Vagina (tissue), 2 donors: Measurements from ENCODE around the gene MS4A15. TPM values are rescaled to one million over a fixed set of nuclear protein-coding genes. Genes with fewer than 3 reads are reported as not detected.

Experiments
- DNase-seq, 2 donors: peaks; one replicate each; pipeline ENCODE4 v3.0.0-alpha.2; 2017; ENCODE audit errors: extremely low spot score in 2 of 2
- H3K27ac ChIP-seq: fragments of 200-600 bp; sonication (generic); one replicate; pipeline ENCODE4 v1.5.1; 2019
- H3K27me3 ChIP-seq: fragments of 200-600 bp; sonication (generic); one replicate; pipeline ENCODE4 v1.5.1; 2019
- H3K36me3 ChIP-seq, 2 donors: fragments of 200-600 bp; sonication (generic); one replicate each; pipeline ENCODE4 v1.5.1; 2017 to 2019
- H3K4me1 ChIP-seq: fragments of 200-600 bp; sonication (generic); one replicate; pipeline ENCODE4 v1.5.1; 2019
- H3K4me3 ChIP-seq, 2 donors: fragments of 200-600 bp; sonication (generic); 1 replicate in 1 of 2; 2 replicates in 1 of 2; pipeline ENCODE4 v1.5.1; 2016 to 2019
- H3K9me3 ChIP-seq: fragments of 200-600 bp; sonication (generic); one replicate; pipeline ENCODE4 v1.5.1; 2019
- POLR2A ChIP-seq, 2 donors: fragments of 450-650 bp; IDR thresholded peaks; one replicate each; pipeline ENCODE4 v1.6.1; 2017; ENCODE audit warnings: antibody characterized with exemption in 2 of 2, mild to moderate bottlenecking in 2 of 2, moderate library complexity in 2 of 2
- POLR2AphosphoS5 ChIP-seq, 2 donors: sonication (generic); formaldehyde crosslinking; IDR thresholded peaks; one replicate each; pipeline ENCODE4 v1.9.0; 2017; ENCODE audit warnings: antibody characterized with exemption in 2 of 2, mild to moderate bottlenecking in 2 of 2, low read depth in 1 of 2; ENCODE audit not compliant: insufficient read depth in 1 of 2
- intact Hi-C: fragments of 100-400 bp; cut with DNase I; formaldehyde crosslinking; loops from one replicate; pipeline ENCODE4 v1.15.1; 2023
- total RNA-seq: library from RNA; depleted of rRNA; stranded (reverse); fragments of >200 nt; gene quantifications from one replicate; pipeline ENCODE4 v1.2.3, GENCODE V29; 2016
- TF ChIP-seq, protein P1 (sequence below), 3 experiments: fragments of 450-650 bp in 2 of 3; fragments of 200-600 bp in 1 of 3; sonication (generic) in 1 of 3; IDR thresholded peaks; one replicate each; pipeline ENCODE4 v1.5.1; 2017 to 2019; ENCODE audit warnings: antibody characterized with exemption in 3 of 3, mild to moderate bottlenecking in 2 of 3, moderate library complexity in 2 of 3

Gene MS4A15
- total RNA-seq, 1 donor from 2014 or later = not detected

DNA sequence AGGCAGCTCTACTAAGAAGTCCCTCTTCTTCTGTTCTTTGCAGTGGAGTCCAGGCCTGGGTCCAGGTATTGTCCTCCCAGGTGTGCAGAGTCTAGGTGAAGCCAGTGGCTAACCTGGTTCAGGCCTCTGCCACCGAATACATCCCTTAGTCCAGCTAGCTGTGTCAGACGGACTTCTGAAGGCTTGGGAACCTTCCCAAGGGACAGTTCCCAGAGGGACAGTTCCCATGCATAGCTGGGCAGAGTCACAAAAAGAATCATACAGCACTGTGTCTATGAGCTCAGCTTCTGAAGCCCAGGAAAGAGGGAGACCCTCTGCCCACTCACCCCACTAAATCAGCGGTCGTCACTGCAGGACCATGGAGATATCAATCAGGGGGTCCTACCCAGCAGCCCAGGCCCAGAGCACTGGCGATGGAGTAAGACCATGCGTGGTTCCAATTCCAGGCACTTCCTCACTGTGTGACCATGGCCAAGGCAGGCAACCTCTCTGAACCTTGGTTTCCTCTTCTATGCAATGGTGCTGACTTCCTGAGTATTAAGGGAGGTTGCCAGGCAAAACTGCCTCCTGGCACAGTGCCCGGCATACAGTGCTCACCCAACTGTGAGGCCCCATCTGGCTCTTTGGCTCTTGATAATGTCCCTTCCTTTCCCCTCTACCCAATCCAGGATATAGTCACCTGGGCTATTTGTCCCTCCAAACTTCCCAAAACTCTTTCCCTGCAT is 31.9 kb downstream of the MS4A15 start:
- Histone ChIP-seq H3K4me3 (no peak overlapping the region), H3K27ac (no peak overlapping the region), H3K4me1 (no peaks in the 10 kb centered on the region), H3K9me3 (no peaks in the 10 kb centered on the region), H3K36me3 (no peaks in the 10 kb centered on the region), H3K27me3 (no peaks in the 10 kb centered on the region)
- DNase-seq = no peak
- intact Hi-C loops = no loop called here
- TF ChIP-seq, protein P1, sequence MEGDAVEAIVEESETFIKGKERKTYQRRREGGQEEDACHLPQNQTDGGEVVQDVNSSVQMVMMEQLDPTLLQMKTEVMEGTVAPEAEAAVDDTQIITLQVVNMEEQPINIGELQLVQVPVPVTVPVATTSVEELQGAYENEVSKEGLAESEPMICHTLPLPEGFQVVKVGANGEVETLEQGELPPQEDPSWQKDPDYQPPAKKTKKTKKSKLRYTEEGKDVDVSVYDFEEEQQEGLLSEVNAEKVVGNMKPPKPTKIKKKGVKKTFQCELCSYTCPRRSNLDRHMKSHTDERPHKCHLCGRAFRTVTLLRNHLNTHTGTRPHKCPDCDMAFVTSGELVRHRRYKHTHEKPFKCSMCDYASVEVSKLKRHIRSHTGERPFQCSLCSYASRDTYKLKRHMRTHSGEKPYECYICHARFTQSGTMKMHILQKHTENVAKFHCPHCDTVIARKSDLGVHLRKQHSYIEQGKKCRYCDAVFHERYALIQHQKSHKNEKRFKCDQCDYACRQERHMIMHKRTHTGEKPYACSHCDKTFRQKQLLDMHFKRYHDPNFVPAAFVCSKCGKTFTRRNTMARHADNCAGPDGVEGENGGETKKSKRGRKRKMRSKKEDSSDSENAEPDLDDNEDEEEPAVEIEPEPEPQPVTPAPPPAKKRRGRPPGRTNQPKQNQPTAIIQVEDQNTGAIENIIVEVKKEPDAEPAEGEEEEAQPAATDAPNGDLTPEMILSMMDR (IDR thresholded peaks at IDR 0.05) = no peak
- TF ChIP-seq POLR2A (IDR thresholded peaks at IDR 0.05) (no peak), POLR2AphosphoS5 (IDR thresholded peaks at IDR 0.05; ENCODE audit: insufficient read depth in 1 of 2, low read depth in 1 of 2) (no peak)

DNA sequence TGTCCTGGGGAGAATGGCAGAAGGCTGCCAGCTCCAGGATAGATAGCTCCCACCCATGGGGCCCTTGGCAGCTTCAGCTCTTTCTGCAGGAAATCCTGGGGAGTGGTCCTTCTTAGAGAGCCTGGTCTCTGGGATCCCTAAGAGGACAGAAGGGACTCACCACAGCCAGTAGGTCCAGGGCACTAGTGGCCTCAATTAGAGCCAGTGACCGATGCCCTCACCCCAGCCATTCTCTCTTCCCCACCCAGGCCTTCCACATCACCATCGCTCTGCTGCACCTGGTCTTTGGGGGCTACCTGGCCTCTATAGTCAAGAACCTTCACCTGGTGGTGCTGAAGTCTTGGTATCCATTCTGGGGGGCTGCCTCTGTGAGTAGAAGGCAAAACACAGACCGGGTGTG is 34.1 kb downstream of the MS4A15 start:
- Histone ChIP-seq H3K27me3 (no peaks in the 10 kb centered on the region), H3K27ac (no peak overlapping the region), H3K9me3 (no peaks in the 10 kb centered on the region), H3K4me1 (no peaks in the 10 kb centered on the region), H3K36me3 (no peaks in the 10 kb centered on the region), H3K4me3 (no peak overlapping the region)
- intact Hi-C loops = no loop called here
- no peak for TF ChIP-seq POLR2AphosphoS5 (IDR thresholded peaks at IDR 0.05; ENCODE audit: insufficient read depth in 1 of 2, low read depth in 1 of 2)
- TF ChIP-seq, protein P1 (IDR thresholded peaks at IDR 0.05) = no peak
- no peak for TF ChIP-seq POLR2A (IDR thresholded peaks at IDR 0.05)
- no peak for DNase-seq

DNA sequence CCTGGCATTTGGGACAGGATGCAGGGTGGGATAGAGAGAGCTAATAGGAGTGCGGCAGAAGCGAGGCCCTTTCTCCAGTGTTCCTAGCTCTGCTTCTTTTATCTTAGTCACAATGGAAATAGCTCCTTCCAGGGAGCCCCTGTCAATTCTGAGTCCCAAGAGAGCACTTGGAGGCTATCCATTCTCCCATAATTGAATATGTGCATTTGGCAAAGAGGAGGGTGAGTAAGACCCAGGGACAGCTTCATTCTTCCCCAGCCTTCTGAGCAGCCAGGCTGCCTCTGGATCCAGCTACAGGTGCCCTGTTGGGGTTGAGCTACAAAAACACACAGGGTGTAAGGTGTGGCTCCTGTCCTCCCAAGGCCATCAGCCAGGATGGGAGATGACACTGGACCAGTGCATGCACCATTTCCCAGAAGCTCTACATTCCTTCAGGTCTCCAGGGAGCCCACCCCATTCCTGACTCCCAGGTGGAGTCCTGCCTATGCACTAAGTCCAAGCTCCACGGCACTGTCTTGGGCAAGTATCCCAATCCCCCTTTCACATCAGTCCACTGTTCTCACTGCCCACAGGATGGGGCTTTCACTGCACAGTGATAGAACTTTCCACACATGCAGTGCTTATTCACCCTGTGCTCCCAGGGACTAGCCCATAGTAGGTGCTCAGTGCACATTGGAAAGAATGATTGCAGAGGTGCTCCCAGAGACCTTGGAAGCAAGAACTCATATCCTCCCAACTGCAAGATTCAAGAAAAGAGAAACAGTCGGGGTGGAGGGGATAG is 34.7 kb downstream of the MS4A15 start:
- H3K36me3 ChIP-seq = no peaks in the 10 kb centered on the region
- no peaks in the 10 kb centered on the region for H3K27me3 ChIP-seq
- H3K4me3 ChIP-seq = no peak overlapping the region
- DNase-seq = no peak
- no peaks in the 10 kb centered on the region for H3K9me3 ChIP-seq
- TF ChIP-seq, protein P1 (IDR thresholded peaks at IDR 0.05) = no peak
- TF ChIP-seq POLR2A (IDR thresholded peaks at IDR 0.05) (no peak), POLR2AphosphoS5 (IDR thresholded peaks at IDR 0.05; ENCODE audit: insufficient read depth in 1 of 2, low read depth in 1 of 2) (no peak)
- H3K4me1 ChIP-seq = no peaks in the 10 kb centered on the region
- intact Hi-C loops = no loop called here
- no peak overlapping the region for H3K27ac ChIP-seq

DNA sequence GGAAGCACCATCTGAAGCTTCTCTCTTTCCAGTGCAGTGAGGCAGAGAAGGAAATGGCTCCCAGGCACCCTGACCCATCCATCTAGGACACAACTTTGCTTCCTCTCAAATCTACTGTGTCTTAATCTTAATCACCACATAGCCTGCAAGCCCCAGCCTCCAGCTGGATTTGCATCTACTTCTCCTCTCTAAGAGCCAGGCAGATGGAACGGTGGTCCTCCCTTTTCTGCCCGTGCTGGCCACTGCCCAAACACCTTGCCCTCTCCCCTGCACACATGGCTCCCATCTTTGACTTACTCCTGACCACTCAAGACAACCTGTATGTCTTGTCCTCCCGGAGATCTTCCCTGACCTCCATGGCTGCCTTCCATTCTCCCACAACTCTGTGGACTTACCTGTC is 35.9 kb downstream of the MS4A15 start:
- Histone ChIP-seq H3K36me3 (no peaks in the 10 kb centered on the region), H3K4me1 (no peaks in the 10 kb centered on the region), H3K9me3 (no peaks in the 10 kb centered on the region), H3K4me3 (no peak overlapping the region), H3K27me3 (no peaks in the 10 kb centered on the region), H3K27ac (no peak overlapping the region)
- intact Hi-C loops = no loop called here
- TF ChIP-seq, protein P1 (IDR thresholded peaks at IDR 0.05) = no peak
- TF ChIP-seq POLR2AphosphoS5 (IDR thresholded peaks at IDR 0.05; ENCODE audit: insufficient read depth in 1 of 2, low read depth in 1 of 2) = no peak
- TF ChIP-seq POLR2A (IDR thresholded peaks at IDR 0.05) = no peak
- DNase-seq = no peak

DNA sequence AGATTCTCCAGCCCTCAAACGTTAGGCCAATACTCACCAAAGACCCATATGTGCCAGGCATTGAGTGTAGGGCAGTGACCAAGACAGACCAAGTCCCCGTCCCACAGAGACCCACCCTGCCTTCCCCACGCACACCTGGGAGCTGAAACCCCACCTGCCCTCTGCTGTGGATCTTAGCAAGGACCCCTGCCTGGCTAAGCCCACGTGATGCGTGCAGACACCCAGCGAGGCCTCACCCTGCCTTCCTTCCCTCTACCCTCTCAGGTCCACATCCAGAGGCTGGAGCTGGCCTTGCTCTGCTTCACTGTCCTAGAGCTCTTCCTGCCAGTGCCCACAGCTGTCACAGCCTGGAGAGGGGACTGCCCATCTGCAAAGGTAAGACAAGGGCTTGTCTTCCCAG is 38.6 kb downstream of the MS4A15 start:
- Histone ChIP-seq H3K36me3 (no peaks in the 10 kb centered on the region), H3K27me3 (no peaks in the 10 kb centered on the region), H3K4me3 (no peak overlapping the region), H3K27ac (no peak overlapping the region), H3K4me1 (no peaks in the 10 kb centered on the region), H3K9me3 (no peaks in the 10 kb centered on the region)
- TF ChIP-seq, protein P1 (IDR thresholded peaks at IDR 0.05) = no peak
- TF ChIP-seq POLR2A (IDR thresholded peaks at IDR 0.05) (no peak), POLR2AphosphoS5 (IDR thresholded peaks at IDR 0.05; ENCODE audit: insufficient read depth in 1 of 2, low read depth in 1 of 2) (no peak)
- DNase-seq = no peak
- intact Hi-C loops = no loop called here
